Duodenal mucosa (tissue), 2 donors: Measurements from ENCODE around the gene ZNF430.

ENCODE experiments used
- H3K27ac ChIP-seq: one replicate; pipeline ENCODE4 v1.7.0; 2013; ENCODE audit warnings: low read depth, low read length
- H3K27me3 ChIP-seq, 2 donors: one replicate each; pipeline ENCODE4 v1.7.0; 2013; ENCODE audit warnings: low read length in 2 of 2, control low read depth in 1 of 2; ENCODE audit not compliant: insufficient read depth in 2 of 2, control insufficient read depth in 1 of 2
- H3K36me3 ChIP-seq, 2 donors: one replicate each; pipeline ENCODE4 v1.7.0; 2013; ENCODE audit warnings: low read length in 2 of 2, control low read depth in 1 of 2; ENCODE audit not compliant: insufficient read depth in 2 of 2, control insufficient read depth in 1 of 2
- H3K4me1 ChIP-seq, 2 donors: one replicate each; pipeline ENCODE4 v1.7.0; 2013; ENCODE audit warnings: low read length in 2 of 2, control low read depth in 1 of 2; ENCODE audit not compliant: insufficient read depth in 2 of 2, control insufficient read depth in 1 of 2
- H3K4me3 ChIP-seq, 2 donors: one replicate each; pipeline ENCODE4 v1.7.0; 2013; ENCODE audit warnings: low read length in 2 of 2, low read depth in 1 of 2
- H3K9ac ChIP-seq, 2 donors: one replicate each; pipeline ENCODE4 v1.7.0; 2013; ENCODE audit warnings: low read length in 2 of 2, low read depth in 1 of 2
- H3K9me3 ChIP-seq, 2 donors: one replicate each; pipeline ENCODE4 v1.7.0; 2013; ENCODE audit warnings: low read length in 2 of 2, control low read depth in 1 of 2; ENCODE audit not compliant: control insufficient read depth in 1 of 2

ZNF430 gene

DNA sequence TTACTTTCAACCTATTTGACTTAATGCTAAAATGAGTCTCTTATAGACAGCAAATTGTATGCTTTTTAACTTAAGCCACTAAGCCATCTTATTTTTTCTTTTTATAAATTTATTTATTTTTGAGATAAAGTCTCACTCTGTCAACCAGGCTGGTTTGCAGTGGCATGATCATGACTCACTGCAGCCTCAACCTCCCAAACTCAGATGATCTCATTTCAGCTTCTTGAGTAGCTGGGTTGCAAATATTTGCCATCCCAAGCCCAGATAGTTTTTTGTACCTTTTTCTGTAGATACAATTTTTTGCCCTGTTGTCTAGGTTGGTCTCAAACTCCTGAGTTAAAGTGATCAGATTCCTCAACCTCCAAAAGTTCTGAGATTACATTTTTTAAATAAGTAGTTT, 88.7 kb downstream of the ZNF430 start:
- Histone ChIP-seq H3K9ac (no peak overlapping the region), H3K36me3 (peaks cover 0 to 12% of the 10 kb centered on the region in 2 donors), H3K4me3 (no peak overlapping the region), H3K27me3 (no peaks in the 10 kb centered on the region), H3K9me3 (peaks cover 6 to 11% of the 10 kb centered on the region in 2 donors), H3K4me1 (no peaks in the 10 kb centered on the region), H3K27ac (no peak overlapping the region)
